Measurements from ENCODE around the gene UBASH3A.

UBASH3A gene

DNA sequence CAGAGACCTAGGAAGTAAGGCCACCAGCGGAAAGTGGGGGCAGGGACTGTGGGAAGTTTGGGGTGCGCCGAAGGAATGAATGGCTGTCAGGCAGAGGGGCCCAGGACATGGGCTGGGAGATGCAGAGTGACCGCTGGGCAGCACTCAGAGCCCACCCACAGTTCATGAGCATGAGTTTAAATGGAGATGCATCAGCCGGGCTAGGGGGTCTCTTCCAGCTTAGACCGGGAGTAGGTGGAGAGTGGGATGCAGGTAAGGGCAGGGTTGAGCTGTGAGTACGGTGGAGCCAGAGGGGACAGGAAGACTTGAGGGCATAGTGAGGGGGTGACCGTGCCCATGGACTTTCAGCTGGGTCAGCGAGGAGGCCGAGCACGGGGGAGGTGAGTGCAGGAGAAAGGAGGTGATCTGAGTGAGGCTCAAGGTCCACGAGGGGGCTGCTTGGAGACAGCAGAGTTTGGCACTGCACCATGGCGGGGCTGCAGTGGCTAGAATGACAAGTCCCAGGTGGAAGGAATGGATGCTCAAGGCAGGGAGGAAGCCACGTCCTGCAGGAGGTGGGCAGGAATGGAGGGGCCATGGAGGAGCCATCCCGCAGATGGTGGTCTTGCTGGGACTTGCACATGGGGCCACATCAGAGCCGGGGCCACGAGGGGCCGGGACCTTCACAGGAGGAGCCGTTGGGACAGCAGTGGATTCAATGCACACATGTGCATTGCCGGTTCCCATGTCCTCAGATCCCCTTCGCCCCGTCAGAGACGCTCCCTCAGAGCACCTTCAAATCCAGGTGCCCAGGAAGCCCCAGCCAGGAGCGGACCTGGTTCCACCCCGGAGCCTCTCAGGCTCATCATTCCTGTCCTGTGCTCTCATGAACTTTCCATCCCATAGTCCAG lies 34.9 kb downstream of the UBASH3A start:
- in situ Hi-C loops (cut with MboI; ENCODE audit: low pct_unique_long_range_greater_than_20kb, low sequenced_read_pairs) = loop anchor here (25.0 kb wide), 1 partner anchor 276 kb away; no protein-coding TSS in a partner anchor
- no peak for DNase-seq

DNA sequence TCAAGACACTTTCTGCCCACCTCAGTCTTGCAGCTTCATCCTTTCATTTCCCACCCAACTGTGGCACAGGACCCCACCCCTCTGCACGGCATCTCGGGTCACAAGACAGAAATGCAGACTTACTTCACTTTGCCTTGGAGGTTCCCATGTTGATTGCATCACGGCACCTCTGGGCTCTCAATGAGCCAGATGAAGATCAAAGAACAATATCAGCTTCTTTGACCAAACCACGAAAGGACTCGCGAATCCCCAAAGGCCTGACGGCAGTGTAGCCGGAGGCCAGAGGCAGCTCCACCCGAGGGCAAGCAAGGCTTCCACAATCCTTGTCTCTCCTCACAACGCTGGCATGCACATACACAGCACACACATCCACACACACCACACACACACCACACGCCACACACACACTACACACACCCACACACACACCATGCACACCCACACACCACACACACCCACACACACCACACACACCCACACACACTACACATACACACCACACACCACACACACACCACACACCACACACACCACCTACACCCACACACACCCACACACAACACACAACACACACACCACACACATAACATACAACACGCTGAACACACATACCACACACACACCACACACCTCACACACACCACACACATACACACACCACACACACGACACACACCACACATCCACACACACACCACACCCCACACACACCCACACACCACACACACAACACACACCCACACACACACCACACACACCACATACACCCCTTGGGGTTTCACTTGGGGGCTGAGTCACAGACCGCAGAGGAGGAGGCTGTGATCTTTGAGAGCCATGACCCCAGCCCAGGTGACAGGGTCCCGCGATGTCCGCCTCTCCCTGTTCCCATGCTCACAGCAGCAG lies 35.8 kb downstream of the UBASH3A start:
- no peak for DNase-seq
- in situ Hi-C loops (cut with MboI; ENCODE audit: low pct_unique_long_range_greater_than_20kb, low sequenced_read_pairs) = loop anchor here (25.0 kb wide), 1 partner anchor 277 kb away; no protein-coding TSS in a partner anchor

- in situ Hi-C loops (cut with MboI; ENCODE audit: low pct_unique_long_range_greater_than_20kb, low sequenced_read_pairs) = loop anchor here (25.0 kb wide), 1 partner anchor 278 kb away; no protein-coding TSS in a partner anchor
- DNase-seq = no peak
Measured at GRCh38 chr21:42440187-42440792, 36.6 kb downstream of the UBASH3A start.

DNA sequence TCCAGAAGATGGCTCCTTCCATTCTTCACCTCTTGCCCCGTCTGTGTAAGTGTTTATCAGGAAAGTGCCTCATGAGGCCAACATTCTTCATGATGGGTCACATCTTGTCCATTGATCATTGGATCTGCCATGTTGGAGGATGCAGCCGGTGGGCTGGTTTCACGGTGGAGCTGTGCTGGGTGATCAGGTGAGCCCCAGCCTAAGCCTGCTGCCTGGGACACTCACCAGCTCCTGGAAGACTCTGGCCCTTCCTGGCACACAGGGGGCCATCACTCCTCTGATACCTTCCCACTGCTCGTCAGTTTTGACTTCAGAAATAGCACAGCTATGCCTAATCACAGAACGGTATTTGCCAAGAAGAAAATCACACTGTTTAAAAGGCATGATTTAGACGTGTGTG lies 38.3 kb downstream of the UBASH3A start:
- in situ Hi-C loops (cut with MboI; ENCODE audit: low pct_unique_long_range_greater_than_20kb, low sequenced_read_pairs) = loop anchor here (25.0 kb wide), 1 partner anchor 280 kb away; no protein-coding TSS in a partner anchor
- no peak for DNase-seq

DNA sequence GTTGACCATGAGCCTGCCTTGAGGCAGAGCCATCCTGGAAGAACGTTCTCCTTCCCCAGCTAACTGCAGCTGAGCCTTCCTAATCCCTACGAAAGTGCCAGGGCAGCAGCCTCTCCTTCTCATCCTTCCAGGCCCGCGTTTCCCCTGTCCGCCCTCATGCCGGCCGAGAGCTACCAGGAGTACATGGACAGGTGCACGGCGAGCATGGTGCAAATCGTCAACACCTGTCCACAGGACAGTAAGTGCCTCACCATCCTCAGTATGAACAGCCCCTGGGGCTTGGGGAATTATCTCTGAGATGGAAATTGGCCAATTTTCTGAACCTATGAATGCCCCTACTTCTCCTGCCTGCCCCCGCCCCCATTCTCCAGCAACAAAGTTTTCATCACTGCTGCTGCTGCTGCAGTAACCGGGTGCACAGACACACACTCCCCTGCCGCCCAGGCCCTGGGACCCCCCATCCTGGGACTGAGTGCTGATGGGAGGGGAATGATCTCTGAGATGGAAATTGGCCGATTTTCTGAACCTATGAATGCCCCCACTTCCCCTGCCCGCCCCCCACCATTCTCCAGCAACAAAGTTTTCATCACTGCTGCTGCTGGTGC lies 39.6 kb downstream of the UBASH3A start:
- DNase-seq = no peak
- in situ Hi-C loops (cut with MboI; ENCODE audit: low pct_unique_long_range_greater_than_20kb, low sequenced_read_pairs) = loop anchor here (25.0 kb wide), 1 partner anchor 281 kb away; no protein-coding TSS in a partner anchor

GRCh38 chr21:42443876-42444744 lies 40.4 kb downstream of the UBASH3A start:
- in situ Hi-C loops (cut with MboI; ENCODE audit: low pct_unique_long_range_greater_than_20kb, low sequenced_read_pairs) = loop anchor here (25.0 kb wide), 1 partner anchor 282 kb away; no protein-coding TSS in a partner anchor
- no peak for DNase-seq

- DNase-seq = no peak
- in situ Hi-C loops (cut with MboI; ENCODE audit: low pct_unique_long_range_greater_than_20kb, low sequenced_read_pairs) = loop anchor here (25.0 kb wide), 1 partner anchor 282 kb away; no protein-coding TSS in a partner anchor
Measured at GRCh38 chr21:42444745-42445059, 41.0 kb downstream of the UBASH3A start.

DNA sequence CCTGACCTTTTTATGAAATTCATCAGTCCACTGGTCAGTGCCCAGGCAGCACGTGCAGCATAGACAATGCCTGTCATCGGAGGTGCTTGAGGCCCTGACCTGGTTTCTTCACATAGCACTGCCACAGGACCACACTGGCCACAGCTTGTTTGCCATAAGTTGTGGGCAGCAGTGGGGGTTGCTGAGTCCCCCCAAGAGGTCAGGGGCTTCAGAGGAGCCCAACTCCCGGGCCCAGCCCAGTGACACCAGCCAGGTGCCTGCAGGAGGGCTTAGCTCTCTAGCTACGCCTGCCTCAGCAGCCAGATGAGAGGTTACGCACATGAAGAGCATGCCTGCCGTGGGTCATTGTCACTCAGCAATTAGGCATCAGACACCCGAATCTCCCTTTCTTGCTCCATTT lies 41.6 kb downstream of the UBASH3A start:
- no peak for DNase-seq
- in situ Hi-C loops (cut with MboI; ENCODE audit: low pct_unique_long_range_greater_than_20kb, low sequenced_read_pairs) = loop anchor here (25.0 kb wide), 1 partner anchor 283 kb away; no protein-coding TSS in a partner anchor

DNA sequence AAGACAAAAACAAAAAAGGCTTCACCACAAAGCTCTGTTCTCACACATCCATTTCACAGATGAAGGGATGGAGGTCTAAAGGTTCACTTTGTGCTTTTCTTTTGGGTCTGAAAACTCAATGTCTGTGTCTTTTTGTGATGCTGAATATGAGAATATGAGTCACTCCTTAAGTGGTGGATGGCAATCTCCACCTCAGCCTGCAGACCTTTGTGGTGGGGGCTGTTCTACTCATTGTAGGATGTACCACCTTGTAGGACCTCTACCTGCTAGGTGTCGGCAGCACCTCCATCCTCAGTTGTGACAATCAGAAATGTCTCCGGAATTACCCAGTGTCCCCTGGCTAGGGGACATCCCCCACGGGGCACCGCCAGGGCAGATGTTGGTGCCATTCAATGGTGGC lies 42.8 kb downstream of the UBASH3A start:
- in situ Hi-C loops (cut with MboI; ENCODE audit: low pct_unique_long_range_greater_than_20kb, low sequenced_read_pairs) = loop anchor here (25.0 kb wide), 1 partner anchor 284 kb away; no protein-coding TSS in a partner anchor
- DNase-seq = no peak

DNA sequence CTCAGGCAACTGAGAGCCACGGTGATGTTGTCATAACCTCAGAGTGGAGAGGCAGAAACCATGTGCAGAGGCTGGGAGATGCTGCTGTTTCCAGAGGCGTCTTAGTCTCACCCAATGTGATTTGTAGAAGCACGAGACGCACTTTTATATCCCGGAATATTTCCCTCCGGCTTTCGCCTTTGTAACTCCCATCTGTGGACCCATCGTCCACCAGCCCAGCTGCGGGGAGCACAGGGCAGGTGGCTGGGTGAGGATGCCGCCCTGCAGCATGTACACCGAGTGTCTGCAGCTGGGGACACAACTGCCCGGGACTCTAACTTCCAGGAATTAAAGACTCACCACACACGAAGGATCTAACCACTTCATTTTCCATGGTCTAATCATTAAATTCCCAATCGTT lies 43.5 kb downstream of the UBASH3A start:
- no peak for DNase-seq
- in situ Hi-C loops (cut with MboI; ENCODE audit: low pct_unique_long_range_greater_than_20kb, low sequenced_read_pairs) = loop anchor here (25.0 kb wide), 1 partner anchor 285 kb away; no protein-coding TSS in a partner anchor

- in situ Hi-C loops (cut with MboI; ENCODE audit: low pct_unique_long_range_greater_than_20kb, low sequenced_read_pairs) = loop anchor here (25.0 kb wide), 1 partner anchor 285 kb away; no protein-coding TSS in a partner anchor
- DNase-seq = no peak
Measured at GRCh38 chr21:42447732-42448131, 44.0 kb downstream of the UBASH3A start.

DNA sequence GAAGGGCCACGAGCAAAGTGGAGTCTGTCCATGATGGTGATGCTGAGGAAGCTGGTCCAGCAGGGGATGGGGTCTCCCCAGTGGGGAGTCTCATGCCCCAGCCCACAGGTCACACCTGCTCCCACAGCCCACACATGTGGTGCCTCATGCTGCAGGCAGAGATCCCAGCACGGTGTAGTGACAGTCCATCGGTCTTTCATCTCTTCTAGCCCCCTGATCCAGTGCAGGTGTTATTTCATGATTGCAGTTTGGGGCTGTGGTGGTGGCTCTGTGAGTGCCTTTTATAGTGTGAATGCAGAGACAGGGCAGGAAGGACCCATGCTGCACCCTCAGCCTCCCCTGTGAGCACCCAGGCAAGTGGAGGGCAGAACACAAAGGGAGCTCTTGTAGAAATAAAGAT lies 45.0 kb downstream of the UBASH3A start:
- no peak for DNase-seq
- in situ Hi-C loops (cut with MboI; ENCODE audit: low pct_unique_long_range_greater_than_20kb, low sequenced_read_pairs) = loop anchor here (25.0 kb wide), 1 partner anchor 286 kb away; no protein-coding TSS in a partner anchor

- no peak for DNase-seq
- in situ Hi-C loops (cut with MboI; ENCODE audit: low pct_unique_long_range_greater_than_20kb, low sequenced_read_pairs) = no loop called here
Measured at GRCh38 chr21:42451941-42452340, 48.2 kb downstream of the UBASH3A start.

DNA sequence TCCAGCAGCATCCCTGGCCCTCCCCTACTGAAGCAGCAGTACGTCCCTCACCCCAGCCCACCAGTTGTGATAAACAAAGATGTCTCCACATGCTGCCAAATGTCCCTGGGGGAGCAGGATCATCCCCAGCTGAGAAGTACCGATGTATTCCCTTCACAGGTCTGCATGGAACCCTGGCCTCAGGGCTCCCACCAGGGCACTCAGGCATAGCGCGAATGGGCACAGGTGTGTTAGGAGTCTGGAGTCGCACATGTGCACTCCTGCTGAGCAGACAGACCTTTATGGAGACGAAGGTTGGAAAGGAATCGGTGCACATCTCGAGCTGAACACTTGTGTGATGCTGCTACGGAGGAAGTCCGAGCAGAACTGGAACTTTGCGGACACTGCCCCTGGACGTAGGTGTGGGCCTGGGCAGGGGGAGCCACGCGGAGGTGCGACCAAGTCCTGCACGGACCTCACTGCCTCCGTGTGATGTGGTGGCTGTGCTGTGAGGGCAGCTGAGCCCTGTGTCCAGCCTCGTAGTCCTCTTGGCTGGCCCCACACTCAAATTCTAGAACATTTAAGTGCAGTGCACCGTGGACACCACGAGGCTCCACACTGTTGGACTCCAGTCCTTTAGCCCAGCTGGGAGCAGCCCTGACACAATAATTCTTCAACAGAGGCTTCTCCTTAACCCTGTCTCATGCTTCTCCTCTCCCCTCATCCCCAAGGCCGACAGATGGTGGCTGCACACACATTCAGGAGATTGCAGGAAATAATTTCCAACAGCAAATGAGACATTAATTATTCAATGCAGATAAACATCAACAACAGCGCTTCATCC lies 48.9 kb downstream of the UBASH3A start:
- in situ Hi-C loops (cut with MboI; ENCODE audit: low pct_unique_long_range_greater_than_20kb, low sequenced_read_pairs) = no loop called here
- no peak for DNase-seq

- no peak for DNase-seq
- in situ Hi-C loops (cut with MboI; ENCODE audit: low pct_unique_long_range_greater_than_20kb, low sequenced_read_pairs) = no loop called here
Measured at GRCh38 chr21:42453224-42453985, 49.7 kb downstream of the UBASH3A start.

GRCh38 chr21:42453986-42454570 lies 50.4 kb downstream of the UBASH3A start:
- DNase-seq = no peak
- in situ Hi-C loops (cut with MboI; ENCODE audit: low pct_unique_long_range_greater_than_20kb, low sequenced_read_pairs) = no loop called here

Measured in KBM-7 (cell line).